WERI-Rb-1 (cell line): ENCODE data around the gene AMPH.
"Not testable (repeated sequence)": the region's sequence is repeated elsewhere in the genome, so short reads cannot be mapped to it uniquely, and the experiment has no call there.

Experiments used
- DNase-seq: peaks from one replicate; pipeline ENCODE4 v3.0.0-alpha.2; 2020
- H3K27ac ChIP-seq: fragments of 250-450 bp; sonication (Bioruptor Pico); 2 replicates; pipeline ENCODE4 v1.5.1; 2020; ENCODE audit warnings: mild to moderate bottlenecking, moderate library complexity
- H3K27me3 ChIP-seq: fragments of 250-450 bp; sonication (Bioruptor Pico); 2 replicates; pipeline ENCODE4 v1.5.1; 2021; ENCODE audit warnings: mild to moderate bottlenecking, low read depth, moderate library complexity; ENCODE audit not compliant: insufficient read depth, severe bottlenecking
- H3K36me3 ChIP-seq: fragments of 250-450 bp; sonication (Bioruptor Pico); 2 replicates; pipeline ENCODE4 v1.5.1; 2020; ENCODE audit warnings: mild to moderate bottlenecking, moderate library complexity
- H3K4me3 ChIP-seq: 2 replicates; pipeline ENCODE4 v1.5.1; 2011; ENCODE audit warnings: low read depth, mild to moderate bottlenecking, control low read depth, low read length
- H3K9me3 ChIP-seq: fragments of 250-450 bp; sonication (Bioruptor Pico); 2 replicates; pipeline ENCODE4 v1.5.1; 2021; ENCODE audit warnings: mild to moderate bottlenecking, moderate library complexity; ENCODE audit not compliant: severe bottlenecking
- TF ChIP-seq, protein P1 (sequence below): IDR thresholded peaks from 2 replicates; pipeline ENCODE4 v1.5.1; 2011; ENCODE audit warnings: low read depth, mild to moderate bottlenecking, control low read depth, inconsistent platforms, low read length

AMPH gene

DNA sequence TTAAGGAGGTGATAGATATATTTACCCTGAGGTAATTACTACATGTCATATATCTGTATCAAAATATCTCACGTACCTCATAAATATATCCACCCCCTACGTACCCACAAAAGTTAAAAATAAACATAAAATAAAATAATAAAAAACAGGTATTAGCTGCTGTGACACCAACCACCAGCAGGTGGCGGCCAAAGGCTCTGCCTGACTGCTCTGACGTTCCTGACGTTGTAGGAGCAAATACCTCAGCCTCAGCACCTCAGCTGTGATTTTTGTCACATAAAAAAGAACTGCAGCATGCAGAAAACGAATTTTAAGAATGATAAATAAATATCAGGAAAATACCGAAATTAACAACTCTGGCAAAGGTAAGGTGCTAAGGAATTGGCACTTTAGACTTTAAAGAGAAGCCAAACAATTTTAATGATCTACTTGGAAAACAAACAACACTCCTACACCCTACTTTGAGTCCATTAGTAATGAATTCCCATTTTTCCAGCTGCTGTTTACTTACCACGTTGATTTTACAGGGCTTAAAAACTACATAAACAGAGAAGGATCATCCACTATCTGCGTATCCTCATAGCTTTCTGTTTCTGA is 232.3 kb downstream of the AMPH start:
- no peak overlapping the region for H3K4me3 ChIP-seq
- DNase-seq, result peak; percentile 41

DNA sequence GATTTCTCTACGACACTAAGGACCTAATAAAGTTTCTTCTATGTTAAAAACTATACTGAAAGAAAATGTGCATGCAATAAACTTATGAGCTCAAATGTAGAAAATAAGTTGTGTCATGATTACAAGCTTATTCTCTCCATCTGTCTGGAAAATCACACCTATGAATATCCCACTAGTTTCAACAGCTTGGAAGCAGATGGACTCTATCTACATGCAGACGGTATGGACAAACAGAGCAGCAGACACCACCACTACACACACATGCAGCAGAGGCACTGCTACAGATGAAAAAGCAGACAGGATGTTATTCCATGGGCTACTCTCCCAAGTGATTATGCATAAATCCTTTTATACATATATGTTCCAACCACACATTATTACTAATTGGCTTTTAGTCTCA is 234.3 kb downstream of the AMPH start:
- no peak for DNase-seq
- TF ChIP-seq, protein P1, sequence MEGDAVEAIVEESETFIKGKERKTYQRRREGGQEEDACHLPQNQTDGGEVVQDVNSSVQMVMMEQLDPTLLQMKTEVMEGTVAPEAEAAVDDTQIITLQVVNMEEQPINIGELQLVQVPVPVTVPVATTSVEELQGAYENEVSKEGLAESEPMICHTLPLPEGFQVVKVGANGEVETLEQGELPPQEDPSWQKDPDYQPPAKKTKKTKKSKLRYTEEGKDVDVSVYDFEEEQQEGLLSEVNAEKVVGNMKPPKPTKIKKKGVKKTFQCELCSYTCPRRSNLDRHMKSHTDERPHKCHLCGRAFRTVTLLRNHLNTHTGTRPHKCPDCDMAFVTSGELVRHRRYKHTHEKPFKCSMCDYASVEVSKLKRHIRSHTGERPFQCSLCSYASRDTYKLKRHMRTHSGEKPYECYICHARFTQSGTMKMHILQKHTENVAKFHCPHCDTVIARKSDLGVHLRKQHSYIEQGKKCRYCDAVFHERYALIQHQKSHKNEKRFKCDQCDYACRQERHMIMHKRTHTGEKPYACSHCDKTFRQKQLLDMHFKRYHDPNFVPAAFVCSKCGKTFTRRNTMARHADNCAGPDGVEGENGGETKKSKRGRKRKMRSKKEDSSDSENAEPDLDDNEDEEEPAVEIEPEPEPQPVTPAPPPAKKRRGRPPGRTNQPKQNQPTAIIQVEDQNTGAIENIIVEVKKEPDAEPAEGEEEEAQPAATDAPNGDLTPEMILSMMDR, result no peak
- H3K4me3 ChIP-seq, result no peak overlapping the region
- no peaks in the 10 kb centered on the region for H3K9me3 ChIP-seq
- H3K27me3 ChIP-seq, result no peaks in the 10 kb centered on the region
- no peak overlapping the region for H3K27ac ChIP-seq
- no peaks in the 10 kb centered on the region; the same call in 1 of the 2 replicates for H3K36me3 ChIP-seq

More for the DNA sequence above, 232.3 kb downstream of the AMPH start:
- TF ChIP-seq, protein P1, result peak; percentile 71
- Histone ChIP-seq H3K36me3 (no peaks in the 10 kb centered on the region; the same call in 1 of the 2 replicates), H3K27ac (no peak overlapping the region), H3K9me3 (no peaks in the 10 kb centered on the region), H3K27me3 (no peaks in the 10 kb centered on the region)

DNA sequence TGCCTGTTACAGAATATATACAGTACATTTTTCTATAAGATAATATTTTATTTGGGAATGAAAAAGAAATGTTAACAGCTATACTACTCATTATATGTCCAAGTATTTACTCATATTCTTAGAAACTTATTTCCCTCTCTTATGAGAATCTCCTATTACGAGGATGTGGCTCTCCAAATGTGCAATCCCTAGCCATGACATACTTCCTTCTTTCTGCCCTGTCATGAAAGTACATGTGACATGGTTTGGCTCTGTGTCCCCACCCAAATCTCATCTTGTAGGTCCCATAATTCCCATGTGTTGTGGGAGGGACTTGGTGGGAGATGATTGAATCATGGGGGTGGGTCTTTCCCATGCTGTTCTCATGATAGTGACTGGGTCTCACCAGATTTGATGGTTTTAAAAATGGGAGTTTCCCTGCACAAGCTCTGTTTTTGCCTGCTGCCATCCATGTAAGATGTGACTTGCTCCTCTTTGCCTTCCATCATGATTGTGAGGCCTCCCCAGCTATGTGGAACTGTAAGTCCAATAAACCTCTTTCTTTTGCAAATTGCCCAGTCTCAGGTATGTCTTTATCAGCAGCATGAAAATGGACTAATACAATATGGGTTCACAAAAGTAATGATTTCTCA is 235.1 kb downstream of the AMPH start:
- not testable (repeated sequence) for H3K4me3 ChIP-seq, H3K9me3 ChIP-seq, H3K27ac ChIP-seq, H3K27me3 ChIP-seq, DNase-seq, H3K36me3 ChIP-seq

DNA sequence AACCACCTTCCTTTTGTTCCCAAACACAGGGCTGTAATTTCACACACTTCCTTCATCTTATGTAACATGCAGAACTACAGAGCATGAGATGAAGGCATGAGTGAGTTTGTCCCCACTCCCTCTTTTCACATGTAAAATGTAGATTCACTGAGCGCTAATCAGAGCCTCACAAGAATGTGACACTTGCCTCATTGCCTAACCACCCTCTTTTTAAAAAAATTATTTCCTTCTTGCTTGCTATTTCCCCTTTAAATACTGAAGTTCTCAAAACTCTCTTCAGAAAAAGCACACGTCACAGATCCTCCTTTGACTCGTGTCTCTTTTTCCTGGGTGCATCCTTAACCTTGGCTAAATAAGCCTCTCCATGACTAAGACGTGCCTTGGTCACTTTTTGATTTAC is 236.5 kb downstream of the AMPH start:
- TF ChIP-seq, protein P1, result no peak

DNA sequence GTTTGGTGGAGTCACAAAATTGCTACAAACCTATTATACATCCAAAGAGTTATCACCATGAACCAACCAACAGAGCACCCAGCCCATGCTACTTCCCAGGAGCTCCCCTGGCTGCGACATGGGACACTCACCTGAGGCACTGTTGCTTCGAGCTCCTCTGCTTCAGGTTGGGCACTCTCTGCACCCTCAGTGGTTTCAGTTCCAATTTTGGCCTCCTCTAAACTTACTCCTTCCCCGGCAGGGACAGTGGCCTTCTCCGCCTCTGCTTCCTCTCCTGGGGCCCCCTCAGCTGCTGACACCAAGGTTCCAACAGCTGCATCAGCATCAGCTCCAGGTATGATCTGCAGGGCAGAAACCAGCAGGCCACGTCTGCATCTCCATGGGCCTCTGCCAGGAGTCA is 237.3 kb downstream of the AMPH start:
- Histone ChIP-seq H3K27me3 (no peaks in the 10 kb centered on the region), H3K9me3 (no peaks in the 10 kb centered on the region), H3K27ac (no peak overlapping the region), H3K36me3 (no peaks in the 10 kb centered on the region; the same call in none of the 2 replicates), H3K4me3 (no peak overlapping the region)
- TF ChIP-seq, protein P1, result no peak
- DNase-seq, result no peak

More for the DNA sequence above, 236.5 kb downstream of the AMPH start:
- no peaks in the 10 kb centered on the region for H3K9me3 ChIP-seq
- no peak overlapping the region for H3K27ac ChIP-seq
- H3K4me3 ChIP-seq, result no peak overlapping the region
- no peak for DNase-seq
- no peaks in the 10 kb centered on the region; the same call in 1 of the 2 replicates for H3K36me3 ChIP-seq
- H3K27me3 ChIP-seq, result no peaks in the 10 kb centered on the region

DNA sequence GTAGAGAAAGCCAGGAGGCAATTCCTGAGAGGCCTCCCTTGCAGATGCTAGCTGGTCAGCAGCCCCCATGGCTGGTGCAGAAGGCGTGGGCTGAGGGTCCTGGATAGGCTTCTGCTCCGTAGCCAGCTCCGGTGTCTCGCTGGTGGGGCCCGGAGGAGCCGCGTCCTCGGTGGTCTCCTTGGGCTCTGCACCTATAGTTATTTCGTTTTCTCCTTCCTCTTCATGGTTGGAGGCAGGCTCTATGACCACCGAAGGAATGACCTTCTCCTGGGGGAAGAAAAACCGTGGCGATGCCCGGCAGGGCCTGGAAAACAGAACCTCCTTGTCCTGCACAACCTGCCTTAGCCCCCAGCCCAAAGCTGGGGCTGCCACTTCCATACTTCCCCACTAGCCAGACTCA is 239.4 kb downstream of the AMPH start:
- no peak for DNase-seq
- no peak overlapping the region for H3K27ac ChIP-seq
- H3K27me3 ChIP-seq, result no peaks in the 10 kb centered on the region
- TF ChIP-seq, protein P1, result no peak
- H3K36me3 ChIP-seq, result no peaks in the 10 kb centered on the region; the same call in 1 of the 2 replicates
- no peak overlapping the region for H3K4me3 ChIP-seq
- H3K9me3 ChIP-seq, result no peaks in the 10 kb centered on the region
